DND-41 (cell line): ENCODE measurements around the gene SORBS1.

Source experiments
- ATAC-seq: fragments of 200-7000 bp; cut with Tn5 transposase; 3 replicates; pipeline ENCODE4 v1.9.1; 2021; ENCODE audit warnings: low read depth; ENCODE audit not compliant: insufficient read depth
- DNase-seq: peaks from one replicate; pipeline ENCODE4 v3.0.0-alpha.2; 2020
- H2AFZ ChIP-seq: 2 replicates; pipeline ENCODE4 v1.6.0; 2012; ENCODE audit warnings: low read depth, low read length
- H3K27ac ChIP-seq: 2 replicates; pipeline ENCODE4 v1.5.1; 2012; ENCODE audit warnings: low read length, inconsistent platforms
- H3K27me3 ChIP-seq: fragments of 200-600 bp; sonication (generic); 2 replicates; pipeline ENCODE4 v1.6.0; 2012; ENCODE audit warnings: low read length, mild to moderate bottlenecking, inconsistent platforms; ENCODE audit not compliant: insufficient read depth, poor library complexity
- H3K36me3 ChIP-seq: 2 replicates; pipeline ENCODE4 v1.5.1; 2012; ENCODE audit warnings: low read length, inconsistent platforms; ENCODE audit not compliant: insufficient read depth
- H3K4me1 ChIP-seq: 2 replicates; pipeline ENCODE4 v1.5.1; 2012; ENCODE audit warnings: mild to moderate bottlenecking, low read length; ENCODE audit not compliant: insufficient read depth
- H3K4me2 ChIP-seq: 2 replicates; pipeline ENCODE4 v1.6.0; 2012; ENCODE audit warnings: mild to moderate bottlenecking, moderate library complexity, low read length, inconsistent platforms; ENCODE audit not compliant: insufficient read depth
- H3K4me3 ChIP-seq, 2 experiments: fragments of 200-600 bp in 1 of 2; shearing (Covaris generic) in 1 of 2; 2 replicates each; pipeline ENCODE4 v1.5.1; 2012 to 2016; ENCODE audit warnings: inconsistent platforms in 2 of 2, low read length in 2 of 2, mild to moderate bottlenecking in 2 of 2, low read depth in 1 of 2, moderate library complexity in 1 of 2
- H3K79me2 ChIP-seq: 2 replicates; pipeline ENCODE4 v1.6.0; 2012; ENCODE audit warnings: low read length, inconsistent platforms; ENCODE audit not compliant: insufficient read depth
- H3K9ac ChIP-seq: 2 replicates; pipeline ENCODE4 v1.6.0; 2012; ENCODE audit warnings: low read depth, mild to moderate bottlenecking, inconsistent platforms, low read length, moderate library complexity
- H3K9me3 ChIP-seq: 2 replicates; pipeline ENCODE4 v1.5.1; 2012; ENCODE audit warnings: low read length, moderate library complexity, mild to moderate bottlenecking, inconsistent platforms; ENCODE audit not compliant: insufficient read depth, severe bottlenecking
- H4K20me1 ChIP-seq: 2 replicates; pipeline ENCODE4 v1.6.0; 2012; ENCODE audit warnings: low read length; ENCODE audit not compliant: insufficient read depth
- CTCF ChIP-seq: IDR thresholded peaks from 2 replicates; pipeline ENCODE4 v1.5.1; 2012; ENCODE audit warnings: borderline replicate concordance, low read length, moderate library complexity, mild to moderate bottlenecking; ENCODE audit not compliant: poor library complexity, severe bottlenecking; ENCODE audit errors: extremely low read depth
- EZH2 ChIP-seq: IDR thresholded peaks from 3 replicates; pipeline ENCODE4 v1.6.1; 2012; ENCODE audit warnings: borderline replicate concordance, low read depth, mild to moderate bottlenecking, moderate library complexity, low read length, inconsistent platforms; ENCODE audit not compliant: severe bottlenecking

SORBS1 gene

GRCh38 chr10:95547197-95547596 is 14.0 kb downstream of the SORBS1 start:
- Histone ChIP-seq H3K27ac (no peak overlapping the region), H3K36me3 (no peaks in the 10 kb centered on the region), H4K20me1 (no peaks in the 10 kb centered on the region), H3K4me1 (no peaks in the 10 kb centered on the region), H3K9me3 (no peaks in the 10 kb centered on the region), H3K4me2 (no peak overlapping the region), H2AFZ (no peak overlapping the region), H3K9ac (no peak overlapping the region), H3K4me3 (no peak overlapping the region), H3K27me3 (peaks cover 10% of the 10 kb centered on the region), H3K79me2 (no peaks in the 10 kb centered on the region)
- DNase-seq, result no peak
- ATAC-seq, result no peak
- no peak for TF ChIP-seq EZH2
- no peak for TF ChIP-seq CTCF

GRCh38 chr10:95545981-95546380 is 15.2 kb downstream of the SORBS1 start:
- no peaks in the 10 kb centered on the region for H3K4me1 ChIP-seq
- TF ChIP-seq EZH2, result no peak
- H3K79me2 ChIP-seq, result no peaks in the 10 kb centered on the region

GRCh38 chr10:95544783-95545500 is 16.2 kb downstream of the SORBS1 start:
- TF ChIP-seq CTCF (no peak), EZH2 (no peak)
- Histone ChIP-seq H3K27me3 (peaks cover 10% of the 10 kb centered on the region), H3K36me3 (no peaks in the 10 kb centered on the region), H3K4me3 (no peak overlapping the region), H3K9me3 (no peaks in the 10 kb centered on the region), H4K20me1 (no peaks in the 10 kb centered on the region), H3K27ac (no peak overlapping the region), H3K4me2 (no peak overlapping the region), H2AFZ (no peak overlapping the region), H3K9ac (no peak overlapping the region), H3K4me1 (no peaks in the 10 kb centered on the region), H3K79me2 (no peaks in the 10 kb centered on the region)
- no peak for ATAC-seq
- no peak for DNase-seq

More at GRCh38 chr10:95545981-95546380, 15.2 kb downstream of the SORBS1 start:
- H2AFZ ChIP-seq, result no peak overlapping the region
- H3K4me3 ChIP-seq, result no peak overlapping the region
- no peak overlapping the region for H3K4me2 ChIP-seq
- H4K20me1 ChIP-seq, result no peaks in the 10 kb centered on the region
- H3K9ac ChIP-seq, result no peak overlapping the region
- H3K27me3 ChIP-seq, result peaks cover 10% of the 10 kb centered on the region
- no peak overlapping the region for H3K27ac ChIP-seq
- H3K9me3 ChIP-seq, result no peaks in the 10 kb centered on the region
- no peaks in the 10 kb centered on the region for H3K36me3 ChIP-seq
- DNase-seq (no peak), ATAC-seq (no peak)

- no peak for TF ChIP-seq CTCF
- TF ChIP-seq EZH2, result no peak
- Histone ChIP-seq H3K27me3 (no peaks in the 10 kb centered on the region), H3K36me3 (no peaks in the 10 kb centered on the region), H3K4me3 (no peak overlapping the region), H3K4me1 (no peaks in the 10 kb centered on the region), H2AFZ (no peak overlapping the region), H3K4me2 (no peak overlapping the region), H3K9me3 (no peaks in the 10 kb centered on the region), H3K79me2 (no peaks in the 10 kb centered on the region), H3K27ac (no peak overlapping the region), H4K20me1 (no peaks in the 10 kb centered on the region), H3K9ac (no peak overlapping the region)
- no peak for ATAC-seq
- no peak for DNase-seq
Measured at GRCh38 chr10:95543459-95543858, 17.7 kb downstream of the SORBS1 start.
